Measurements from ENCODE around the gene NPHP4.
"Not testable (repeated sequence)": the region's sequence is repeated elsewhere in the genome, so short reads cannot be mapped to it uniquely, and the experiment has no call there.

The NPHP4 gene

GRCh38 chr1:6023346-6023745 lies 31.1 kb upstream of the NPHP4 start:
- DNase-seq (ENCODE audit: low spot score): no peak

GRCh38 chr1:6022193-6022592 lies 30.0 kb upstream of the NPHP4 start:
- no peak for DNase-seq (ENCODE audit: low spot score)

DNA sequence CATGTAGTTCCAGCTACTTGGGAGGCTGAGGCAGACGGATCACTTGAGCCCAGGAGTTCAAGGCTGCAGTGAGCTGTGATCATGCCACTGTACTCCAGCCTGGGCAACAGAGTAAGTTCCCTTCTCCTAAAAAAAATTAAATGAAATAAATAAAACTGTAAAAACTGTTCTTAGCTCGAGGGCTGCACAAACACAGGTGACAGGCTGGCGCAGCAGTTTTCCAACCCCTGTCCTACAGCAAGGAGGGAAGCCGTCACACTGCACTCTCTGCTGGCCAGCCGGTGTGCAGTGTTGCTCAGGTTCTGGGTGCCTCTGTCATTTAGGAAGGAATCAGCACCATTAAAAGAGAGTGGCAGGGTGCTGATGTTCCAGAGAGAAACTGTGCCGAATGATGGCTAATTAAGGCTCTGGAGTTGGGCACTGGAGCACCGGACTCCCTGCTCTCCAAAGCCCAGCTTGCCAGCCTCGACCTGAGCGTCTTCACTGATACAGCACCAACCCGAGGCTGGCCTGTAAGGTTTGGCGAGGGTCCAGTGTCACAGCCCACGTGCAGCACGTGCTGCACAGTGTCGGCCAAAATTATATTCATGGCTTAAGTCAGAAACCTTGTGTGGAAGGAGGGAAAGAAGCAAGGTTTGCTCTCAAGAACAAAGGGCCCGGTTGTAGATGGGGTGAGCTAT lies 27.1 kb upstream of the NPHP4 start:
- no peak for DNase-seq (ENCODE audit: low spot score)

- DNase-seq (ENCODE audit: low spot score): not testable (repeated sequence)
These were observed 25.4 kb upstream of the NPHP4 start for GRCh38 chr1:6017654-6018053.

DNA sequence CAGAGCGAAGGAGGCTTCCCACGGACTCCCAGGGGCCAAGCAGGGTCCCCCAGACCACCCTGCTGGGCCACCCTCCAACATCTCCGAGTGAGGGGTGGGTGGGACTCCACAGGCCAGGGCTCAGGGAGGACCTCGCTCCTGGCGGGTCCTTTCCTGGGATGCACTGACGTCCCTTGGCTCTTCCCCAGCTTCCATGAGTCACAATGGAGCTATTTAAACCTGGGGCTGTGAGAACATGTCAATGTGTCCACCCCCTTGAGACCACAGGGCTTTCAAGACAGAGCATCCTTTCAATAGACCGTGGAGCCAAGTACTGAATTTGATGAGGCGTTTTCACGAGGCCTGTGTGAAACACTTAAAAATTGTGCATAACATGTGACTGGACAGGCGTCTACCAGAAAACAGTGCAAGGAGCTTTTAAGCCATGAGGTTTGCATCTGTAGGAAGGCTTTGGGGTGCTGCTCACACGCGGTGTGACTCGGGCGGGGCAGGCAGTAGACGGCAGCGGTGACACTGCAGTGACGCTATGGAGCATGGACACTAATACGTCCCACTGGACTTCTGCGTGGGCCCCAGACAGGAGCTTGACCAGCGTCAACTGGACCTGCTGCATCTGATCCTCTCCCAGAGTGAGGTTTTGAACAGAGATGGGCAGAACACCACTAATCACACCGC lies 24.1 kb upstream of the NPHP4 start:
- DNase-seq (ENCODE audit: low spot score): no peak

GRCh38 chr1:6014130-6014999 lies 22.1 kb upstream of the NPHP4 start:
- no peak for DNase-seq (ENCODE audit: low spot score)

DNA sequence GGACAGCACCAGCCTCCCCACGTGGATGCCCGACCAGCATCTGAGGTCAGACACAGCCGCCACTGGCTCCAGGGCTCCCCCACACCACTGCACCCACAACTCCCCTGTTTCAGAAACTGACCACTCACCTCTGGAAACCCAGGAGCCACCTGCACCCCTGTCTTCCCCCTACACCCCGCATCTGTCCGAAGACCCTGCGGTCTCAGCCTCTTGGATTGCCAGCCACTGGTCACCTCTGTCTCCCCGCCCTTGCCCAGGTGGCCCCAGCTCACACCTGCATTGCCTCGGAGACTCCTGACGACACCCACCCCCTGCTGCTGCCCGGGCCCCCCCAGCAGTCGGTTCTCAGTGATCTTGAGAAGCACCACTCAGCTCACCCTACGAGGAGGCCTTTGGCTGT lies 21.3 kb upstream of the NPHP4 start:
- DNase-seq (ENCODE audit: low spot score): no peak

- no peak for DNase-seq (ENCODE audit: low spot score)
These were observed 20.5 kb upstream of the NPHP4 start for GRCh38 chr1:6012529-6013318.

GRCh38 chr1:6011946-6012258 lies 19.7 kb upstream of the NPHP4 start:
- DNase-seq (ENCODE audit: low spot score): no peak

DNA sequence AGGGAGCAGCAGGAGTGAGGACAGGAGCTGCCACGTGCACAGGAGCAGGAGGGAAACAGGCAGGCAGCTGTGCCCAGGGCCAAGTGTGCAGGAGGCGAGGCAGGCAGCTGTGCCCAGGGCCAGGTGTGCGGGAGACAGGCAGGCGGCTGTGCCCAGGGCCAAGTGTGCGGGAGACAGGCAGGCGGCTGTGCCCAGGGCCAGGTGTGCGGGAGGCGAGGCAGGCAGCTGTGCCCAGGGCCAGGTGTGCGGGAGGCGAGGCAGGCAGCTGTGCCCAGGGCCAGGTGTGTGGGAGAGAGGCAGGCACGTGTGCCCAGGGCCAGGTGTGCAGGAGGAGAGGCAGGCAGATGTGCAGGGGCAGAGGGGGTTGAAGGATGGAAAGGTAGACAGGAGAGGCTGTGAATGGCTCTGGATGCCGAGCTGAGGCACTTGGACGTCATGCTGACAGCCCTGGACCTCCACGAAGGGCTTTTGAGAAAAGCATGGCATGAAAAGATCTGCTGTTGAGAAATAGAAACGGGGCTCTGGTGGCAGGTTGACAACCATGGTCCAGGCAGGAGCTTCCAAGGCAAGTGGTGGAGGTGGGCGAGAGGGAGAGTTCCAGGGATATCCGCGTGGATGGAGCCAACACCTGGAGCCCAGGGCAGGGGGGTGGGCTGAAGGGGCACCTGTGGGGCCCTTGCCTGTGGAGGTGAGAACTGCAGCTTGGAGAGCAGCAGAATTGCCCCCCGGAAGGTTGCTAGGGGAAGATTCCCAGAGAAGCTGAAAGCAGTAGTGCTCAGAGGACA lies 19.1 kb upstream of the NPHP4 start:
- DNase-seq (ENCODE audit: low spot score): no peak

GRCh38 chr1:6010554-6010953 lies 18.3 kb upstream of the NPHP4 start:
- DNase-seq (ENCODE audit: low spot score): no peak

DNA sequence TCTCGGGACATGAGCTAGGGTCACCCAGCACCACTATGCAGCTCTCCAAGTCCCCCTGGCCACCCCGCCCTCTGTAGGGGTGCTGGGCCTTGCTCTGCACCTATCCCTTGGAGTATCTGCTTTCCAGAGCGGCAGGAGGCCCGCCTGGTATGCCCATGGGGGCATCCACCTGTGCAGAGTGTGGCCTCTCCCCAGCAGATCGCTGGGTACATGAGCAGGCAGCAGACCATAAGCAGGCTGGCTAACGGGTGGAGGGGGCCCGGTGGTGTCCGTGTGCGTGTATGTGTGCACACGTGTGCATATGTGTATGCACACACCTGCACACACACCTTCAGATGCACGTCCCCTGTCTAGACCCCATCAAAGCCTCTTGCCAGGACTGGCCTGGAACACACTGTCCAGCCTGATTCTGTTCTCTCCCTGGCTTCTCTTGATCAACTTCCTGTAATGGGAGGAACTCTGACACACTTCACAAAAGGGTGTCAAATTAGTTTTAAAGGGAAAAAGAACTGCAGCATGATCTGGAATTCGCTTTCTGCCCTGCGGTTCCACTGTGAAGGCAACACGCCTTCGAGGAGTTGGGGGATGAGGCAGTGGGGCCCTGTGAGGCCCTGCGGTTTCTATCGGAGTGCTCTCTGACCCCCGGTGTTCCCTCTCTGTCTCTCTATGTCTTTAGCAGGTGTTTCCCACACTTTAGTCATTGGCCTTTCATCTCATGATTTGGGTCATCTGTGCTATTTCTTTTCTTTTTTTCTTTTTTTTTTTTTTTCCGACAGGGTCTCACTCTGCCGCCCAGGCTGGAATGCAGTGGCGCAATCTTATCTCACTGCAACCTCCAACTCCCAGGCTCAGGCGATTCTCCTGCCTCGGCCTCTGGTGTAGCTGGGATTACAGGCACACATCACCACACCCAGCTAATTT lies 17.2 kb upstream of the NPHP4 start:
- DNase-seq (ENCODE audit: low spot score): no peak

GRCh38 chr1:6008696-6009095 lies 16.5 kb upstream of the NPHP4 start:
- DNase-seq (ENCODE audit: low spot score): no peak

DNA sequence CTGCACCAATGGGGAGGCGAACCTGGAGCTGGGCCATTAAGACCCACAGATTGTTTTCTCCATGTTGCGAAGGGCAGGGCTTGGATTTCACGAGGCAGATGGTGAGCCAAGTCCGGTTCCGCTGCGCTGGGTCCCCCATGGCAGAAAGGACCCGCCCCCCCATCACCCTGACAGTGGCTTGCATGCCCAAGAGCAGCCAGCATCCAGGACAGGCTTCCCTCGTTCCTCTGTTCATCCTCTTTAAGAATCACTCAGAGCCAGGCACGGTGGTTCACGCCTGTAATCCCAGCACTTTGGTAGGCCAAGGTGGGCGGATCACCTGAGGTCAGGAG lies 15.8 kb upstream of the NPHP4 start:
- no peak for DNase-seq (ENCODE audit: low spot score)

DNA sequence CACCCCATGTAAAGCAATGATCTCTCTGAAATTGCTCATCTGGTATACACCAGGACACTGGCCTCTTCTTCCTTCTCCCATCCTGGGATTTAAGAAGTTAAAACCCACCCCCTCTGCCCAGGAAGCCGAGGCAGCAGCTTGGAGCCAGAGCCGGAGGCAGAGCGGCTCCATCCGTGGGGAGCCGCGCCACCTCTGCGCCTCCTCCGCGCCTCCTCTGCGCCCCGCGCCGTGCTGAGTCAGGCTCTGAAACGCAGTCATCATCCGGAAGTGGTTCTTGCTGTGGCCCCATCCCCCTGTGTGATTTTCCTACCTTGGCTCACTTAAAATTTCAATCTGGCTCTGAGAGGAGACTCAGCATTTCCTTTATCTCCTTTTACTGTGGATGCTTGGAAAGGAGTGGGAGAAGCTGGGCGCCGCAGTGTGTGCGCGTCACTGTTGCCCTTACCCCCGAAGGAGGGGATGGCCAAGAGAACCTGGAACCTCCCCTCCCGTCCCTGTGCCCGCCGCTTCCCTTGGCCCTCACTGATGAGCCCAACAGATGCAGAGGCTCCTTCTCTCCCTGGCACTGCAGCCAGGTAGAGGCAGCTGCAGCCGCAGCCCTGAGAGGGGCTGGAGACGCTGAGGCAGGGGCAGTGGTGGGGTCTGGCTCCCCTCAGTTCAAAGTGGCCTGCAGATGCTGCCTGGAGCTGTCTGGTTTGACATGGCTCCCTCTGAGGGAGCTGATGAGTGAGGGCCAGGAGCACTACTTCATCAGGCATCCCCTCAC lies 15.3 kb upstream of the NPHP4 start:
- no peak for DNase-seq (ENCODE audit: low spot score)

- DNase-seq (ENCODE audit: low spot score): no peak
These were observed 14.7 kb upstream of the NPHP4 start for GRCh38 chr1:6006882-6007281.

DNA sequence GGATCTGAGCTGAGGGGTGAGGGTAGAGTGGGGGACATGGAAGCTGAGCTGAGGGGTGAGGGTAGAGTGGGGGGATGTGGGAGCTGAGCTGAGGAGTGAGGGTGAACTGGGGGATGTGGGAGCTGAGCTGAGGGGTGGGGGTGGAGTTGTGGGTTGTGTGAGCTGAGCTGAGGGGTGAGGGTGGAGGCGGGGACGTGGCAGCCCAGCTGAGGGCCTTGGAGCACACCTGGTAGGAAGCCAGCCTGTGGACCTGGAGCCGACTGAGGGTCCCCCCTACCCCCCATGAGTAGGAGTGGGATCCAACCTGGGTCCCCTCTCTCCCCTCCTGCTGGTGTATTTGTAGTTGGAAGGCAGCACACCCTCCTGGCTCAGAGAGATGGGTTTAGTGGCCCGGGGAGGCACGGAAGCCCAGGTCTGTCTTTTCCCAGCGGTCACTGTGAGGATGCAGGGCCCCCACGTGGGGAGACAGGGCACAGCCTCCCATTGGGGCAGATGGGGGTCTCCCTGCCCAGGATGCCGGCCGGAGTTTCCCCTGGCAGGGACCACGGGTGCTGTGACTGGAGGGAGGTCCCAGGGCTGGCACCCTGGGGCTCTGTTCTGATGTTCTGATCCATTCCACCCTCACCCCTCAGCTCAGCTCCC lies 13.2 kb upstream of the NPHP4 start:
- DNase-seq (ENCODE audit: low spot score): no peak

DNA sequence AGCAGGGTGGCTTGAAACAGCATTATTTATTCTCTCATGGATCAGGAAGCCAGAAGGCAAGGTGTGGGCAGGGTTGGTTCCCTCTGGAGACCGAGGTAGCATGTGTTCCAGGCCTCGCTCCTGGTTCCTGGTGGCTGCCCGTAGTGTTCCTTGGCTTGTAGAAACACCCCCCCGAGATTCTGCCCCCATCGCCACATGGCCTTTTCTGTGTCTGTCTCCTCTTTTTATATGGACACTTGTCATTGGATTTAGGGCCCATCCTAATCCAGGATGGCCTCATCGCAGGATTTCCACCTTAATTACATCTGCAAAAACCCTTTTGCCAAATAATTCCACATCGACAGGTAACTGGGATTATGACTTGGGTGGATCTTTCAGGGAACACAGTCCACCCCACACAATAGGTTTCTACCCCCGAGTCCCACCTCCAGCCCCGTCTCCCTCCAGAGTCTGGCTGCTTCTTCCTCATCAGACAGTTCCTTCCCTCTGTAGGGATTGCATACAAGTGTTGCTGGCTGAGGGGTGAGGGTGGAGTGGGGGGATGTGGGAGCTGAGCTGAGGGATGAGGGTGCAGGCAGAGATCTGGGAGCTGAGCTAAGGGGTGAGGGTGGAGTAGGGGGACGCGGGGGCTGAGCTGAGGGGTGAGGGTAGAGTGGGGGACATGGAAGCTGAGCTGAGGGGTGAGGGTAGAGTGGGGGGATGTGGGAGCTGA lies 12.3 kb upstream of the NPHP4 start:
- no peak for DNase-seq (ENCODE audit: low spot score)
